Renal pelvis (tissue), 4 donors: ENCODE results near the gene APOO. TPM values are rescaled to one million over a fixed set of nuclear protein-coding genes. Genes with fewer than 3 reads are reported as not detected.
"Not testable (repeated sequence)": the region's sequence is repeated elsewhere in the genome, so short reads cannot be mapped to it uniquely, and the experiment has no call there.

Experiments
- DNase-seq: peaks from one replicate; pipeline ENCODE4 v3.0.0-alpha.2; 2013
- polyA plus RNA-seq, 3 donors: library from polyadenylated mRNA; unstranded; fragments of 120-200 nt; gene quantifications; one replicate each; pipeline ENCODE4 v1.2.1, GENCODE V29; 2013; ENCODE audit not compliant: insufficient read length in 3 of 3

Gene APOO
- polyA plus RNA-seq, 3 donors, result 32.7 to 36.8 (median 34.7) TPM

- DNase-seq, result no peak
Observed at GRCh38 chrX:23911126-23911835, 3.5 kb upstream of the APOO start.

- no peak for DNase-seq
Observed at GRCh38 chrX:23908219-23909004, 674 bp upstream of the APOO start.

GRCh38 chrX:23907111-23907497 is 634 bp downstream of the APOO start:
- no peak for DNase-seq

- no peak for DNase-seq
Observed at GRCh38 chrX:23904096-23904495, 3.6 kb downstream of the APOO start.

GRCh38 chrX:23902419-23902818 is 5.3 kb downstream of the APOO start:
- DNase-seq, result peak; percentile 47

GRCh38 chrX:23901805-23902204 is 5.9 kb downstream of the APOO start:
- DNase-seq, result peak; percentile 65

GRCh38 chrX:23901060-23901459 is 6.7 kb downstream of the APOO start:
- no peak for DNase-seq

- no peak for DNase-seq
Observed at GRCh38 chrX:23900220-23900797, 7.4 kb downstream of the APOO start.

GRCh38 chrX:23898412-23898959 is 9.3 kb downstream of the APOO start:
- DNase-seq, result no peak

GRCh38 chrX:23896981-23897380 is 10.8 kb downstream of the APOO start:
- no peak for DNase-seq

- DNase-seq, result not testable (repeated sequence)
Observed at GRCh38 chrX:23896539-23896938, 11.2 kb downstream of the APOO start.

- not testable (repeated sequence) for DNase-seq
Observed at GRCh38 chrX:23894993-23895392, 12.7 kb downstream of the APOO start.

- DNase-seq, result no peak
Observed at GRCh38 chrX:23890933-23891332, 16.8 kb downstream of the APOO start.

GRCh38 chrX:23888887-23889501 is 18.7 kb downstream of the APOO start:
- DNase-seq, result no peak

- DNase-seq, result no peak
Observed at GRCh38 chrX:23887918-23888317, 19.8 kb downstream of the APOO start.

- DNase-seq, result no peak
Observed at GRCh38 chrX:23887451-23887850, 20.3 kb downstream of the APOO start.

GRCh38 chrX:23885803-23886202 is 21.9 kb downstream of the APOO start:
- no peak for DNase-seq

GRCh38 chrX:23884427-23885024 is 23.2 kb downstream of the APOO start:
- DNase-seq, result no peak

- DNase-seq, result no peak
Observed at GRCh38 chrX:23883737-23884354, 23.9 kb downstream of the APOO start.

GRCh38 chrX:23879380-23880090 is 28.2 kb downstream of the APOO start:
- DNase-seq, result no peak
